Measurements from ENCODE around the gene TXNRD2.

DNA sequence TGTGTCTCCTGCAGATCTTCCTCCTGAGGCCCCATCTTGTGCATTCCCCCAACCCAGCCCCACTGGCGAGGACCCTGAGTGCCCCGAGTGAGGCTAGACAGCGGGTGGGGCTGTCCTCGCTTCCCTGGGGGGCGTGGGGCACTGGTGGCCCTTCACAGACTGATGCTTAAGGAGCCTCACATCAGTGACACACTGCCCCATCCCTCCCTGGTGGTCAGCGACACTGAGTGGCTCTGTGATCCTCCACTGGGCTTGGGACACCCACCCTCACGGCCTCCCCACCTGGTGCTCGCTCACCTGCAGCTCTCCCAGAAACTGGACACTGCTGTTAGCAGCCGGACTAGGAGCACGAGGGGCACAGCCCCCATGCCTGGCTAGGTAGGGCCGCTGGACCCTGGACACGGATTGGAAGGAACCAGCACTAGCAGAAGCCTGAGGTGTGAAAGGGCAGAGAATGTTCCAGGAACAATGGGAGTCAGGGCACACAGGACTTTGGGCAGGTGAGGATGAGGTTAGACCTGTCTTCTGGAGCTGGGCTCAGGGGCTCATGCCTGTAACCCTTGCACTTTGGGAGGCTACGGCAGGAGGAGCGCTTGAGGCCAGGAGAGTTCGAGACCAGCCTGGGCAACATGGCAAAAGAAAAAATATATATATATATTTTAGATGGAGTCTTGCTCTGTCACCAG, 23.2 kb upstream of the TXNRD2 start:
- TF ChIP-seq, protein P1, sequence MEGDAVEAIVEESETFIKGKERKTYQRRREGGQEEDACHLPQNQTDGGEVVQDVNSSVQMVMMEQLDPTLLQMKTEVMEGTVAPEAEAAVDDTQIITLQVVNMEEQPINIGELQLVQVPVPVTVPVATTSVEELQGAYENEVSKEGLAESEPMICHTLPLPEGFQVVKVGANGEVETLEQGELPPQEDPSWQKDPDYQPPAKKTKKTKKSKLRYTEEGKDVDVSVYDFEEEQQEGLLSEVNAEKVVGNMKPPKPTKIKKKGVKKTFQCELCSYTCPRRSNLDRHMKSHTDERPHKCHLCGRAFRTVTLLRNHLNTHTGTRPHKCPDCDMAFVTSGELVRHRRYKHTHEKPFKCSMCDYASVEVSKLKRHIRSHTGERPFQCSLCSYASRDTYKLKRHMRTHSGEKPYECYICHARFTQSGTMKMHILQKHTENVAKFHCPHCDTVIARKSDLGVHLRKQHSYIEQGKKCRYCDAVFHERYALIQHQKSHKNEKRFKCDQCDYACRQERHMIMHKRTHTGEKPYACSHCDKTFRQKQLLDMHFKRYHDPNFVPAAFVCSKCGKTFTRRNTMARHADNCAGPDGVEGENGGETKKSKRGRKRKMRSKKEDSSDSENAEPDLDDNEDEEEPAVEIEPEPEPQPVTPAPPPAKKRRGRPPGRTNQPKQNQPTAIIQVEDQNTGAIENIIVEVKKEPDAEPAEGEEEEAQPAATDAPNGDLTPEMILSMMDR (IDR thresholded peaks at IDR 0.05), result no peak
- no peak for TF ChIP-seq POLR2A (IDR thresholded peaks at IDR 0.05)
- no peak for TF ChIP-seq POLR2AphosphoS5 (IDR thresholded peaks at IDR 0.05)
